Measurements from ENCODE around the gene TTC3.
"Not testable (repeated sequence)": the region's sequence is repeated elsewhere in the genome, so short reads cannot be mapped to it uniquely, and the experiment has no call there.

Gene TTC3

GRCh38 chr21:37220981-37221664, 148.1 kb downstream of the TTC3 start:
- DNase-seq (ENCODE audit: low read depth in 1 of 2, low spot score in 1 of 2), result peak; percentile 85 to 92

DNA sequence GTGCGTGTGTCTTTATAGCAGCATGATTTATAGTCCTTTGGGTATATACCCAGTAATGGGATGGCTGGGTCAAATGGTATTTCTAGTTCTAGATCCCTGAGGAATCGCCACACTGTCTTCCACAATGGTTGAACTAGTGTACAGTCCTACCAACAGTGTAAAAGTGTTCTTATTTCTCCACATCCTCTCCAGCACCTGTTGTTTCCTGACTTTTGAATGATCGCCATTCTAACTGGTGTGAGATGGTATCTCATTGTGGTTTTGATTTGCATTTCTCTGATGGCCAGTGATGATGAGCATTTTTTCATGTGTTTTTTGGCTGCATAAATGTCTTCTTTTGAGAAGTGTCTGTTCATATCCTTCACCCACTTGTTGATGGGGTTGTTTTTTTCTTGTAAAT, 149.2 kb downstream of the TTC3 start:
- not testable (repeated sequence) for DNase-seq (ENCODE audit: low read depth in 1 of 2, low spot score in 1 of 2)

DNA sequence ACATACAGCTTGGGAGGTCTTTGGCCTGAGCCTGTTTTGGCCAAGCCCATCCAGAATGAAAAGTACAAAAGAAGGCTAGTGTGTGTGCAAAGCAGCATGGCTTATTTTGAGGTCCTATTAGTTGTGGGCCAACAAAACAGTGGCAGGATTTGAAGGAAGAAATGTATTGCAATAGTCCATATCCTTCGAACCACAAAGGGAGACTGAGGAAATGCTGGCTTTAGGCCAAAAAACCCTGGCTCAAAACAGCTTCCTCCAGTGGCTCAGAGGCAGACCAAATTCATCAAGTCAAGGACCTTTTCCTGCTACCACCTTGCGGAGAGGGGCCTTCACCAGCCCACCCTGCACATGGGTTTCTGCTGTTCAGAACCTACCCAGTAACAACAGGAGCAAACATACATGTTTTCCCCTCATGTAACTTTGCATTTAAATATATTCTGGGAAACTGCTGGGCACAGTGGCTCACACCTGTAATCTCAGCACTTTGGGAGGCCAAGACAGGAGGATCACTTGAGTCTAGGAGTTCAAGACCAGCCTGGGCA, 150.8 kb downstream of the TTC3 start:
- DNase-seq (ENCODE audit: low read depth in 1 of 2, low spot score in 1 of 2), result no peak

GRCh38 chr21:37224861-37225839, 152.1 kb downstream of the TTC3 start:
- DNase-seq (ENCODE audit: low read depth in 1 of 2, low spot score in 1 of 2), result peak in 1 of 2 donors; percentile 14

DNA sequence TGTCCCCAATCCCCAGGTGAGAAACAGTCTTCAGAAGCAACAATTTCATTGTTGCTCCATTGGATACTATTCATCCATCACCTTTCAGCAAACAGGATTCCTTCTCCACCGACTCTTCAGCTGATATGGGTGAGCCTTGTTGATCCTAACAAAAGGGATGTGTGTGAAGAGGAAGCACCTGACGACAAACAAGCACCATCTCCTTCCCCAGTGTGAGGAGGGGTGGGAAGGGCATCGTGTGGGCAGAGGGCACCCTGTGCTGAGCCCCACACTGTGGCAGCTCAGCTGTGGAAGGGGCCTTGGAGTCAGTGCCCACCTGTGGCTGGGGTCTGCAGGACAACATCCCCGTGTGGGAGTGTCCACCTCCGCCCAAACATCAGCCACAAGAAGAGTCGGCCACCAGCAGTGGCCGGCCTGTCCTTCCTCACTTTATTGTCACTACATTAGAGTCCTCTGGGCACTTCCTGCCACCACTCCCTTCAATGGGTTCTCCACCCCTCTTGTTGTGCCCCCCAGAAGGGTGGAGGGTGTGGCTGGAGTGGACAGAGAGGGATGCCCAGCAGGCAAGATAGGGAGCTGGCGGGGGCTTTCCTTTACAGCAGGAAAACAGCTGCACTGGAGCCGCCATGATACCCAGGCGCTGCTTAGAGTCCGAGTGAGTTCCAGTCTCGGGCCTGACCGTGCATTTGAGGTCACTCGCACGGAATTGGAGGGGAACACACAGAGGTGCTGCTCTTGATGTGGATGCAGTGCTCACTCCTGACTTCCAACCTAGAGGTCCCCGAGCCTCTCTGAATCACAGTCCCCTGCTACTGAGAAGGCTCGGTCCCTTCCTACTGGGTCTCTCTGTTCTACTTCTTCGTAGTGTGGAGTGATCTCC, 153.2 kb downstream of the TTC3 start:
- no peak for DNase-seq (ENCODE audit: low read depth in 1 of 2, low spot score in 1 of 2)

DNA sequence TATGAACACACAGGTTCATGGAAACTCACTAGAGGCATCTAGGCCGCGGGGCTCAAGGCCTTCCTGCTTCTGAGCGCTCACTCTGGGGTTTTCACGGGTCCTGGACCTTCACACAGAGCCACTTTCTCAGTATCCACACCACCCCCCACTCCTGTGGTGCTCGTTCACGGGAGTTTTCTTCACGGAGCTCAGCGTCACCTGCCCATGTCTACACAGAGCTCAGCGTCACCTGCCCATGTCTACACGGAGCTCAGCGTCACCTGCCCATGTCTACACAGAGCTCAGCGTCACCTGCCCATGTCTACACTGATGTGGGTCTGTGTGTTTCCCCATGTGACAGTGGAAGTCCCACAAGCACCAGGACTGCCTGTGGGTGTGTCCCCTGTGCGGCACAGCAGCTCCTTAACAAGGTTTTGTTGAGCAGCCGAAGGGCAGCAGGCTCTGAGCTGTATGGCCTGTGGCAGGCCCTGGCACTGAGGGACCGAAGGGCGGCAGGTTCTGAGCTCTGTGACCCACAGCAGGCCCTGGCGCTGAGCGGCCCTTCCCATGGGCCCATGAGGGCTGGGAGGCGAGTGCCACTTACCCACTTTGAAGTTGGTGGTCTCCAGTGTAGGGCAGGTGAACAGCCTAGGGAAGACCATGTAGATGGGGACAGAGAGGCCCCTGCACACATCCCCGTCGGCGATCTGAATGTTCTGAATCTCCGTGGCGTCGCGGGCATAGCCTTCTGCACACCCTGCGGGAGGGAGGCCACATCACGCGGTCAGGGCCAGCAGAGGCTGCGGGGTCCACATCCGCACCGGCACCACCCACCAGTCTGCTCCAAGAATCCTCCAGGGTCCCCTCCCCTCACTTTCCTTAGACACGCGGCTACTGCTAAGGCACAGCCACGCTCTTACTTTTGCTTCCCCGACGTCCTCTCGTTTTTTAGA, 154.3 kb downstream of the TTC3 start:
- no peak for DNase-seq (ENCODE audit: low read depth in 1 of 2, low spot score in 1 of 2)

DNA sequence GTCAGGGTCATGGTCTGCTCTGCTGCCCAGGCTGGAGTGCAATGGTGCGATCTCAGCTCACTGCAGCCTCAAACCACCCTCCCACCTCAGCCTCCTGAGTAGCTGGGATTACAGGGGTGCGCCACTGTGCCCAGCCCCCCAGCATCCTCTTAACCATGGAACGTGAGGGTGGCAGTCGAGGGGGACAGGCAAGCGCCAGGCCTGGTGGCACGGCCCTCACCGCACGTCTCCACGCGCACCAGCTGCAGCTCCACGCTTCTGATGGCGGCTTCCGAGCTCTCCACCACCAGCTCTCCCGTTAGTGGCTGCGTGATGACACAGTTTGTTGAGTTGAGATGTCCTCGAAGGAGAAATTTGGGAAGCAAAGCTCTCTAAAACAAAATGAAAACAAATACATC, 154.9 kb downstream of the TTC3 start:
- no peak for DNase-seq (ENCODE audit: low read depth in 1 of 2, low spot score in 1 of 2)

- no peak for DNase-seq (ENCODE audit: low read depth in 1 of 2, low spot score in 1 of 2)
Observed at GRCh38 chr21:37230632-37231248, 157.7 kb downstream of the TTC3 start.

GRCh38 chr21:37231249-37231645, 158.2 kb downstream of the TTC3 start:
- no peak for DNase-seq (ENCODE audit: low read depth in 1 of 2, low spot score in 1 of 2)

DNA sequence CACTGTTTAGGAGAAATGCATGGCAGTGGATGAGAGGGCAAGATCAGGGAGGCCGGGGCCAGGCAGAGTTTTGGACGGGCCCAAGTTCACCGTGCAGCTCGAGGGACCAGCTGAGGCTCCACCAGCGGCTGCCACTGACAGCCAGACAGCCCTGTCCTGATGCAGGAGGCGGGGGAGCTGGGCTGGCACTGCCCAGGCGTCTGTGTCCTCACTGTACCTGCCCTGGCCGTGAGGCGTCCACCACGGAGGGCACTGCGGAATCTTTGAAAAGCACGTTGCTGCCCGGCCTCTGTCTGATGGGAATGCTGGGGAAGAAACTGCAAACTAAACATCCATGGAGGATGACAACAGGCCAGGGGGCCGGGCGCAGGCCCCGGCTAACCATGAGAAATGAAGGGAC, 158.6 kb downstream of the TTC3 start:
- DNase-seq (ENCODE audit: low read depth in 1 of 2, low spot score in 1 of 2), result no peak

DNA sequence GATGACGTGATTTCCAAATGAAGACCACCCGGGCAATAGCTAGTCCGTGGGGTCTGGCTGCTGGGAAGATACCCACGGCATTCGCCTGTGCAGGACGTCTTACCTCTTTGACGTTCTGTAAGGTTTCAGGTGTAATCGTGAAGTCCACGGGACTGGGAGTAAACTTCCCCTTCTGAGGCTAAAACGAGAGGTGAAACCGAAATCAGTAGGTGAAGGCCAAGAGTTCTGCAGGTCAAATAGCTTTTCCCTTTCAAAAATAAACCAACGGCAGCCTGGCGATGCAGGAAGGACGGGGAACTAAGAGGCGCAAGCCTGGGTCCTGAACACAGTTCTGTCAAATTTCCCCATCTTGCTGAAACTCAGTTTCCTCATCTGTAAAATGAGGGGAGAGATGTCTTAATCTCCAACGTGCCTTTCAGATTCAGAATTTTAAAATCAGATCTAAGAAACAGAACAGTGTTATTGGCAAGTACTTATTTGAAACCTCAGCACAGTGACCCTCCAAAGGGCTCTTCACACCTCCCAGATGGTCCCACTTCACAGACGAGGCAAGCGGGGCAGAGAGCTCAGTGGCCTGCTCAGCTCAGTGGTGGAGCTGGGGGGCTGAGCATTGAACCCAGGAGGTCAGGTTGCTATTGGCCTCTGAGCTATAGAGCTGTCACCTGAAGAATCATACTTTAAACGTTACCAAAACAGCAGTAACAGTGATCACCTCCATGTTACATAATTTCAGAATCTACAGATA, 159.4 kb downstream of the TTC3 start:
- DNase-seq (ENCODE audit: low read depth in 1 of 2, low spot score in 1 of 2), result no peak

- no peak for DNase-seq (ENCODE audit: low read depth in 1 of 2, low spot score in 1 of 2)
Observed at GRCh38 chr21:37233551-37234146, 160.6 kb downstream of the TTC3 start.

DNA sequence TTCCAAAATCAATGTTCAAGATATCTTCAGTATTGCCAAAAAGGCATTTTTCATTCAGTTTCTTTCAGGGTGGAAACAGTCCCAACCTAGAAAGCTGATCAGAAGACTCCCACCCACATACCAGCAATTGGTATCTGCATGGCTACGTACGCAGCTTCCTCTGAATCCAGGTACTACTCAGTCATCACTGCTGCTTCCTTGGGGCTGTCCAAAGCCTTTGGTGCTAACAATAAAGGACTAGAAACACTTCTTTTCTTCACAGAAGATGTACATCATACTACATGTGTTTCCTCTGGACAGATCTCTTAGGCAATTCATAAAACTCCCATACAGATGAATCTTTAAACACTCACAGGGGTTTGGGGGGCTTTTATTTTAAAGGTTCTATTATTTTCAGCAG, 164.3 kb downstream of the TTC3 start:
- no peak for DNase-seq (ENCODE audit: low read depth in 1 of 2, low spot score in 1 of 2)

- no peak for DNase-seq (ENCODE audit: low read depth in 1 of 2, low spot score in 1 of 2)
Observed at GRCh38 chr21:37237764-37238163, 164.7 kb downstream of the TTC3 start.

GRCh38 chr21:37240978-37241377, 167.9 kb downstream of the TTC3 start:
- no peak for DNase-seq (ENCODE audit: low read depth in 1 of 2, low spot score in 1 of 2)

GRCh38 chr21:37241426-37241825, 168.4 kb downstream of the TTC3 start:
- no peak for DNase-seq (ENCODE audit: low read depth in 1 of 2, low spot score in 1 of 2)

DNA sequence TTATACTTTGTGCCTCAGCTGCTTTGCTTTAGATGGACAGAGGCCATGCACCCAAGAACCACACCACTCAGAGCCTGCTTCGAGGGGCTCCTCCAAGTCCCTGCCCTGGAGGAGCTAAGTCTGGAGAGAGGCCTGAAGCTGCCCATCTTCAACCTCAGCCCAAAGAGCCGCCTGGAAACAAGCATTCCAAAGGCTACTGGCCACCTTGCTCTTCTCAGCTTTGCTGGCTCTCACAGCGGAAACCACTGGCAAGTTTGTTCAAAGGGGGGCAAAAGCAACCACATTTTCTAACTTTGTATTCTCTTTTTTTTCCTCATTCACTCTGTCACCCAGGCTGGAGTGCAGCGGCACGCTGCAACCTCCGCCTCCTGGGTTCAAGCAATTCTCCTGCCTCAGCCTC, 170.9 kb downstream of the TTC3 start:
- DNase-seq (ENCODE audit: low read depth in 1 of 2, low spot score in 1 of 2), result no peak

- DNase-seq (ENCODE audit: low read depth in 1 of 2, low spot score in 1 of 2), result no peak
Observed at GRCh38 chr21:37244501-37245095, 171.5 kb downstream of the TTC3 start.
